Adrenal gland (tissue), 5 donors: ENCODE data around the gene ANKFN1.

Experiments used
- POLR2A ChIP-seq, 2 donors: fragments of 450-650 bp; IDR thresholded peaks; one replicate each; pipeline ENCODE4 v1.6.1; 2017; ENCODE audit warnings: antibody characterized with exemption in 2 of 2, mild to moderate bottlenecking in 2 of 2, moderate library complexity in 1 of 2
- TF ChIP-seq, protein P1 (sequence below), 6 experiments: fragments of 450-650 bp in 4 of 6; fragments of 200-600 bp in 2 of 6; sonication (generic) in 1 of 6; IDR thresholded peaks; 1 replicate in 5 of 6; 2 replicates in 1 of 6; pipeline versions ENCODE4 v1.5.1 to v1.8.0; 2016 to 2021; ENCODE audit warnings: antibody characterized with exemption in 6 of 6, mild to moderate bottlenecking in 2 of 6, moderate library complexity in 1 of 6
- donor health status: DM: no; HTN: no; CAD: no.

GRCh38 chr17:56152874-56153602, at the start of gene ANKFN1:
- TF ChIP-seq, protein P1, sequence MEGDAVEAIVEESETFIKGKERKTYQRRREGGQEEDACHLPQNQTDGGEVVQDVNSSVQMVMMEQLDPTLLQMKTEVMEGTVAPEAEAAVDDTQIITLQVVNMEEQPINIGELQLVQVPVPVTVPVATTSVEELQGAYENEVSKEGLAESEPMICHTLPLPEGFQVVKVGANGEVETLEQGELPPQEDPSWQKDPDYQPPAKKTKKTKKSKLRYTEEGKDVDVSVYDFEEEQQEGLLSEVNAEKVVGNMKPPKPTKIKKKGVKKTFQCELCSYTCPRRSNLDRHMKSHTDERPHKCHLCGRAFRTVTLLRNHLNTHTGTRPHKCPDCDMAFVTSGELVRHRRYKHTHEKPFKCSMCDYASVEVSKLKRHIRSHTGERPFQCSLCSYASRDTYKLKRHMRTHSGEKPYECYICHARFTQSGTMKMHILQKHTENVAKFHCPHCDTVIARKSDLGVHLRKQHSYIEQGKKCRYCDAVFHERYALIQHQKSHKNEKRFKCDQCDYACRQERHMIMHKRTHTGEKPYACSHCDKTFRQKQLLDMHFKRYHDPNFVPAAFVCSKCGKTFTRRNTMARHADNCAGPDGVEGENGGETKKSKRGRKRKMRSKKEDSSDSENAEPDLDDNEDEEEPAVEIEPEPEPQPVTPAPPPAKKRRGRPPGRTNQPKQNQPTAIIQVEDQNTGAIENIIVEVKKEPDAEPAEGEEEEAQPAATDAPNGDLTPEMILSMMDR (IDR thresholded peaks at IDR 0.05): no peak
- no peak for TF ChIP-seq POLR2A (IDR thresholded peaks at IDR 0.05)
